IMR-90 (cell line): ENCODE data around the gene SLC6A11. TPM values are rescaled to one million over a fixed set of nuclear protein-coding genes. Genes with fewer than 3 reads are reported as not detected.

Experiments used
- ATAC-seq: fragments of 200-7000 bp; cut with Tn5 transposase; 2 replicates; pipeline ENCODE4 v1.9.1; 2020; ENCODE audit warnings: low read depth, mild to moderate bottlenecking, moderate library complexity
- BruUV-seq: library from RNA; stranded (reverse); fragments of 400-500 nt; replicated peaks from 2 replicates; lab custom pipeline; 2021; lab: Mats Ljungman, UMichigan
- CTCF ChIA-PET: fragments of 300-600 bp; formaldehyde crosslinking; extraction: SDS; loops from one replicate; lab custom pipeline; 2021; ENCODE audit warnings: antibody characterized with exemption; lab: Yijun Ruan, JAX
- POLR2A ChIA-PET: fragments of 300-600 bp; sonication (Branson Sonifier 250); formaldehyde crosslinking; loops from one replicate; lab custom pipeline; 2022; ENCODE audit warnings: antibody characterized with exemption; ENCODE audit not compliant: unreplicated experiment; lab: Charles Lee
- DNase-seq: peaks from one replicate; pipeline ENCODE4 v3.0.0; 2013
- H2AFZ ChIP-seq: replicated peaks from 2 replicates; pipeline ENCODE3; 2013; ENCODE audit warnings: low read length, mild to moderate bottlenecking; ENCODE audit not compliant: poor library complexity
- H2AK5ac ChIP-seq: 2 replicates; pipeline ENCODE4 v1.6.1; 2013; ENCODE audit warnings: low read depth, low read length, inconsistent platforms
- H2AK9ac ChIP-seq: replicated peaks from 2 replicates; pipeline ENCODE3; 2013; ENCODE audit warnings: mild to moderate bottlenecking, low read depth, low read length, moderate library complexity; ENCODE audit not compliant: poor library complexity
- H2BK120ac ChIP-seq: 2 replicates; pipeline ENCODE4 v1.6.1; 2013; ENCODE audit warnings: low read depth, low read length, inconsistent platforms
- H2BK15ac ChIP-seq: 3 replicates; pipeline ENCODE4 v1.6.1; 2013; ENCODE audit warnings: low read depth, low read length, inconsistent platforms
- H2BK20ac ChIP-seq: 2 replicates; pipeline ENCODE4 v1.6.1; 2013; ENCODE audit warnings: low read depth, mild to moderate bottlenecking, inconsistent platforms, low read length, moderate library complexity
- H2BK5ac ChIP-seq: 2 replicates; pipeline ENCODE4 v1.6.1; 2013; ENCODE audit warnings: mild to moderate bottlenecking, low read depth, low read length, inconsistent platforms; ENCODE audit not compliant: poor library complexity, severe bottlenecking
- H3K14ac ChIP-seq: replicated peaks from 2 replicates; pipeline ENCODE4 v1.6.1; 2013; ENCODE audit warnings: low read depth, low read length, inconsistent platforms
- H3K18ac ChIP-seq: 2 replicates; pipeline ENCODE4 v1.6.1; 2013; ENCODE audit warnings: low read depth, low read length, control low read depth
- H3K23ac ChIP-seq: 2 replicates; pipeline ENCODE4 v1.6.1; 2013; ENCODE audit warnings: low read depth, low read length, inconsistent platforms
- H3K27ac ChIP-seq: 2 replicates; pipeline ENCODE4 v1.5.1; 2013; ENCODE audit warnings: mild to moderate bottlenecking, control low read depth, low read length; ENCODE audit not compliant: insufficient read depth
- H3K27me3 ChIP-seq: 2 replicates; pipeline ENCODE4 v1.6.1; 2013; ENCODE audit warnings: low read length; ENCODE audit not compliant: control insufficient read depth, insufficient read depth
- H3K36me3 ChIP-seq: 2 replicates; pipeline ENCODE4 v1.6.1; 2013; ENCODE audit warnings: low read length, mixed read lengths; ENCODE audit not compliant: control insufficient read depth, insufficient read depth
- H3K4ac ChIP-seq: 2 replicates; pipeline ENCODE4 v1.6.1; 2013; ENCODE audit warnings: low read depth, low read length, inconsistent platforms
- H3K4me1 ChIP-seq: 2 replicates; pipeline ENCODE4 v1.6.1; 2013; ENCODE audit warnings: low read length, mixed read lengths; ENCODE audit not compliant: control insufficient read depth, insufficient read depth
- H3K4me2 ChIP-seq: 2 replicates; pipeline ENCODE4 v1.6.1; 2013; ENCODE audit warnings: low read depth, mild to moderate bottlenecking, control low read depth, low read length, moderate library complexity
- H3K4me3 ChIP-seq: 2 replicates; pipeline ENCODE4 v1.5.1; 2013; ENCODE audit warnings: low read depth, mild to moderate bottlenecking, control low read depth, low read length, moderate library complexity; ENCODE audit not compliant: insufficient read depth
- H3K56ac ChIP-seq: 2 replicates; pipeline ENCODE4 v1.6.1; 2013; ENCODE audit warnings: low read length, inconsistent platforms; ENCODE audit not compliant: insufficient read depth; ENCODE audit errors: extremely low read depth
- H3K79me1 ChIP-seq, 2 experiments: 2 replicates each; pipeline ENCODE4 v1.6.1; 2013; ENCODE audit warnings: low read length in 2 of 2, inconsistent platforms in 1 of 2, low read depth in 1 of 2
- H3K9ac ChIP-seq: 2 replicates; pipeline ENCODE4 v1.6.1; 2013; ENCODE audit warnings: low read depth, low read length, control low read depth
- H3K9me1 ChIP-seq: 2 replicates; pipeline ENCODE4 v1.6.1; 2013; ENCODE audit warnings: low read length, inconsistent platforms; ENCODE audit not compliant: insufficient read depth
- H3K9me3 ChIP-seq: 2 replicates; pipeline ENCODE4 v1.6.1; 2013; ENCODE audit warnings: low read length; ENCODE audit not compliant: control insufficient read depth, insufficient read depth
- H4K20me1 ChIP-seq: 2 replicates; pipeline ENCODE4 v1.6.1; 2013; ENCODE audit warnings: low read length, inconsistent platforms; ENCODE audit not compliant: insufficient read depth
- H4K5ac ChIP-seq: 2 replicates; pipeline ENCODE4 v1.6.1; 2013; ENCODE audit warnings: mild to moderate bottlenecking, low read depth, low read length, control low read depth
- H4K8ac ChIP-seq, 2 experiments: 2 replicates each; pipeline ENCODE4 v1.6.1; 2013; ENCODE audit warnings: low read depth in 2 of 2, low read length in 2 of 2, control low read depth in 1 of 2, inconsistent platforms in 1 of 2
- H4K91ac ChIP-seq: 2 replicates; pipeline ENCODE4 v1.6.1; 2013; ENCODE audit warnings: low read depth, low read length, inconsistent platforms; ENCODE audit not compliant: insufficient read depth
- ELK1 ChIP-seq: fragments of 150-350 bp; IDR thresholded peaks from 2 replicates; pipeline ENCODE4 v1.6.1; 2016; ENCODE audit warnings: low read depth, mild to moderate bottlenecking, low read length, moderate library complexity, borderline replicate concordance
- FOS ChIP-seq: fragments of 150-350 bp; IDR thresholded peaks from 2 replicates; pipeline ENCODE4 v1.6.1; 2016; ENCODE audit warnings: low read depth, low read length
- MAFK ChIP-seq: IDR thresholded peaks from 2 replicates; pipeline ENCODE4 v1.6.1; 2012; ENCODE audit warnings: low read depth, low read length, improper control_type of control experiment
- WGBS, 2 experiments: methylation state at CpG; one replicate each; pipeline versions ENCODE4 v1.1.5 to v1.1.7; 2013; ENCODE audit warnings: missing lambda C conversion rate in 2 of 2; ENCODE audit not compliant: insufficient read length in 1 of 2; ENCODE audit errors: extremely low coverage in 2 of 2; 5-methylcytosine and 5-hydroxymethylcytosine counted together
- dilution Hi-C: fragments of 300-500 bp; cut with HindIII; formaldehyde crosslinking; loops from one replicate; pipeline ENCODE4 v1.14.3; 2018; ENCODE audit warnings: low sequenced_read_pairs; ENCODE audit not compliant: unreplicated experiment
- in situ Hi-C: fragments of 300-500 bp; cut with MboI; formaldehyde crosslinking; loops from 3 replicates; pipeline ENCODE4 v1.14.3; 2019; ENCODE audit warnings: low sequenced_read_pairs, inconsistent platforms, mixed read lengths
- intact Hi-C: fragments of 100-400 bp; cut with micrococcal nuclease; formaldehyde crosslinking; loops from 2 replicates; pipeline ENCODE4 v1.10.0; 2022
- polyA plus RNA-seq, 3 experiments: library from polyadenylated mRNA; depleted of rRNA; stranded (reverse); fragments of >200 nt; gene quantifications; 2 replicates each; pipeline ENCODE4 v1.2.3, GENCODE V29; 2012; ENCODE audit warnings: low replicate concordance in 1 of 3
- total RNA-seq: library from RNA; depleted of rRNA; stranded (reverse); fragments of >200 nt; gene quantifications from 2 replicates; pipeline ENCODE4 v1.2.3, GENCODE V29; 2012

Gene SLC6A11
- total and polyA plus RNA-seq, 2 of the 4 experiments (the other 2 are of a cell fraction): not detected

GRCh38 chr3:10946526-10946925, 130.5 kb downstream of the SLC6A11 start:
- no peak overlapping the region for H3K4me3 ChIP-seq
- H3K9me3 ChIP-seq: peaks cover 3% of the 10 kb centered on the region; the same call in 1 of the 2 replicates
- no peaks in the 10 kb centered on the region for H4K20me1 ChIP-seq
- no peak overlapping the region for H2BK120ac ChIP-seq
- no peak overlapping the region for H4K5ac ChIP-seq
- H2AK5ac ChIP-seq: no peak overlapping the region
- no peak overlapping the region for H3K14ac ChIP-seq
- no peak for TF ChIP-seq ELK1
- no peak for TF ChIP-seq FOS
- TF ChIP-seq MAFK: no peak
- no peaks in the 10 kb centered on the region for H3K4me1 ChIP-seq
- H3K23ac ChIP-seq: no peak overlapping the region
- ChIA-PET CTCF (interaction anchor here (0.6 to 1.1 kb wide), 4 partner anchors 34 to 463 kb away, joined by 3 to 4 read pairs (median 3); no protein-coding TSS in a partner anchor), POLR2A (no interaction called here)
- no peak overlapping the region for H4K8ac ChIP-seq
- H2AK9ac ChIP-seq: no peak overlapping the region
- no peak overlapping the region for H2BK15ac ChIP-seq
- no TSS peak for BruUV-seq
- no peak overlapping the region for H3K18ac ChIP-seq
- no peaks in the 10 kb centered on the region for H3K9me1 ChIP-seq
- no peak overlapping the region for H3K27ac ChIP-seq
- WGBS, 2 experiments: no CpG with 5 or more reads among the region's 8 CpGs
- in situ Hi-C loops: loop anchor here (10.0 kb wide), 2 partner anchors 388 to 708 kb away; no protein-coding TSS in a partner anchor
- no peak overlapping the region for H2BK20ac ChIP-seq
- no peak overlapping the region for H2BK5ac ChIP-seq
- DNase-seq: no peak
- dilution Hi-C loops: no loop called here
- H2AFZ ChIP-seq: no peak overlapping the region
- intact Hi-C loops: loop anchor here (5.0 to 10.0 kb wide), 2 partner anchors 188 to 706 kb away; no protein-coding TSS in a partner anchor
- no peaks in the 10 kb centered on the region for H3K36me3 ChIP-seq
- no peak for ATAC-seq
- H4K91ac ChIP-seq: no peak overlapping the region
- H3K4me2 ChIP-seq: no peak overlapping the region
- H3K4ac ChIP-seq: no peak overlapping the region
- no peak overlapping the region for H3K56ac ChIP-seq
- no peak overlapping the region for H3K9ac ChIP-seq
- H3K79me1 ChIP-seq: no peaks in the 10 kb centered on the region
- peaks cover 10% of the 10 kb centered on the region for H3K27me3 ChIP-seq
